GM21423 (cell line): ENCODE measurements around the gene SETX.
"Not testable (repeated sequence)": the region's sequence is repeated elsewhere in the genome, so short reads cannot be mapped to it uniquely, and the experiment has no call there.

Experiments
- ATAC-seq: cut with Tn5 transposase; IDR thresholded peaks from one replicate; pipeline ENCODE4 v1.9.1; 2021; ENCODE audit warnings: mild to moderate bottlenecking, moderate library complexity; ENCODE audit not compliant: unreplicated experiment

SETX gene

DNA sequence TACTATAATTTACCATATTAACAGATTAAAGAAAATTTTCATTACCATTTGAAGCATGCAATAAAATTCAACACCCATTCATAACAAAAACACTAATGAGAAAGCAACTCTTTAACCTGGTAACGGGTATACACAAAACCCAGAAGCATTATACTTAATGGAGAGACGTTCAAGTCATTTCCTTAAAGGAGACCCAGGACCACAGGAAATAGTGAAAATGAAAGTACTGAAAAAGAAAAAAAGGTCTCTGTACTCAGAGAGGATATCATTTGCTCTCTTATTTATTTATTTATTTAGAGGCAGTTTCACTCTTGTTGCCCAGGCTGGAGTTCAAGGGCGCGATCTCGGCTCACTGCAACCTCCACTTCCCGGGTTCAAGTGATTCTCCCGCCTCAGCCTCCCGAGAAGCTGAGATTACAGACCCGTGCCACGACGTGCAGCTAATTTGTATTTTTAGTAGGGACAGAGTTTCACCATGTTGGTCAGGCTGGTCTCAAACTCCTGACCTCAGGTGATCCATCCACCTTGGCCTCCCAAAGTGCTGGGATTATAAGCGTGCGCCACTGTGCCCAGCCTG, 61.6 kb downstream of the SETX start:
- ATAC-seq = no peak

GRCh38 chr9:132288966-132289365, 65.8 kb downstream of the SETX start:
- ATAC-seq = no peak

DNA sequence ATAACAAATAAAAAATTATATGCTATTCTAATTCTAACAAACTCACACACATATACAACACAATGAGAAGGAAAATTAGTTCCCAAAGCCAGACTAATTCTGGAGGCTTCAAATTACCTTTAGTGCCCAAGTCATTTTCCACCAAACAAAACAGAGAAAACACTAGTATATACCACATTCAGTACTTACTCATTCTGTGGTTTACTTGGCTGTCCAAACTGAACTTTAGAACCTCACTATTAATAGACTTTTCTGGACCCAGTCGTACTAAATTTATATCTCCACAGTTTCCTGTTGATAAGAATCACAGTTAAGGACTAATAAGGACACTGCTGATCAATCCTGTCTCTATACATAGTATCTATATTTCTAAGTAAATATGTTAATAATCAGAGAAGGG, 66.4 kb downstream of the SETX start:
- no peak for ATAC-seq

- no peak for ATAC-seq
These were observed 67.5 kb downstream of the SETX start for GRCh38 chr9:132287256-132287760.

- no peak for ATAC-seq
These were observed 70.9 kb downstream of the SETX start for GRCh38 chr9:132283863-132284262.

GRCh38 chr9:132283165-132283564, 71.6 kb downstream of the SETX start:
- ATAC-seq = no peak

DNA sequence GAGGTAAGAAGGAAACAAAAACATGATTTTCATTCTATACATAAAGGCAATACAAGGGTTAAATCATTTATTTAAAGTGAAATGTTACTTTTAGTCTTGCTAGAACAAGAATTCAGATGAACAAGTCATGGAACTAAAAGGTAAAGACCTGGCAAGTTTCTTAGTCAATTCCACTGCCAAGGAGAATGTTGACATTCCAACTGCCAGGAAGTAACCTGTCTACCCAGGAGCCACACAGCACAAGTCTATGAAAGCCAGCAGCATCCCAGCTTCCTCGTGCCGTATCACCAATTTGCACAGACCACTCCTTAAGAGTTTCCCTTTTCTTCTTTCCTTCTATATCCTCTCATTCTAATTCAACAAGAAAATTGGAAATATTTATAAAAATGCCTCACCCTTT, 79.9 kb downstream of the SETX start:
- no peak for ATAC-seq

- ATAC-seq = not testable (repeated sequence)
These were observed 84.9 kb downstream of the SETX start for GRCh38 chr9:132269704-132270516.

DNA sequence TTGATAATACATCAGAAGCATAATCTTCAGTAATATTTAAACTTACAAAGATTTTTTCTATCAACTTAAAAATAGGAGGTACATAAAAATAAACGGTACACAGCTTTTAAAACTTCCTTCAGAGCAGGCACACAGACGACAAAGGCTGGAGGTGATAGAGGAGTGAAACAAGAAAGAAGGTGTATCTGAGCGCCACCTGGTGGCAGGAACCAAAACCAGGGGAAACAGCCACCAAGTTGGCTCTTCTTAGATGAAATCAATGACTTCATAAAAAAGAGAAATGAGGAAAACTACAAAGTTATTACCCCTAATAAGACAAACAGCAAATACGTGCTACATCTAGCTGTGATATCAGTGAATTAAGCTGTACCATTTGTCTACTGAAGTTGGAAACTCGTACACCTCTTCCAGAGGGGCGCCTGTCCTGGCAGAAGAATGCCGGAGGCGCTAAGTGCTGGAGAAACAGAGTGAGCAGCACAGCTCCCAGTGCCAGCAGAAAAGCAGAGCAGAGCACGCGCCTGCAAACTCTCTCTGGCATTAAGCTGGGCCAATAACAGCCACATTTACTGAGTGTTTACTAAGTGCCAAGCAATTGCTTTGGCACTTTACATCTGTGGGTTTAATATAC, 85.9 kb downstream of the SETX start:
- no peak for ATAC-seq

DNA sequence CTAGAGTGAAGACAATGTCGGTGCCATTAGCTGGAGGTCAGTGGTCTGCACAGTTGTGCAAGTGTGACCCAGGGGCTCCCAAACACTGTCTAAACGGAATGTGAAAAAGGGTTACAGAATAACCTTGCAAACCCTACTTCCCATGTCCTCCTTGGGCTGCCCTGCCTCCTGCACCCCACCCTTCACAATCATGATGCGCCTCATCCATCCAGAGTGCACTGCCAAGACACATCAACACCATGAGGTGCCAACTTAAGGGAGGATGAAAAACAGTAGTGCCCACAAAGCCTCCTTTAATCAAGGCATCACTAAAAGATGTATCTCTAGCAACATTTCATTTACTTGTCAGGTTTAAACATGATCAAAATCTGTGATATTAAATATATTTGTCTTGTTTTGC, 87.1 kb downstream of the SETX start:
- no peak for ATAC-seq

DNA sequence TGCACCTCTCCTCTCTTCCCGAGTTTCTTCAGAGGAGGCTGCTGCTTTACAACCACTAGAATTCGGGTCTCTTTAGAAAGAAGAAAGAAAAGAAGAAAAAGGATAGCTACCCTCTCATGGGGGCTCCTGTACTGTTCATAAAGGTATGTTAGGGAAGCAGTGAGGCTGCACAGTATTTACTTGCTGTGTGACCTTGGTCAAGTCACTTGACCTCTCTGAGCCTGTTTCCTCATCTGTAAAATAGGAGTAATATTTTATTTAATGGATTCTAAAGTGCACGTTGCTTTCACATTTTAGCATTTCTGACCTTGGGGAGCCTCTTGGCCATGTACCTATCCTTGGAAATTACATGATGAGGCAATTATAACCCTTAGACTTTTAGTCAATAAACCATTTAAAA, 88.8 kb downstream of the SETX start:
- no peak for ATAC-seq

GRCh38 chr9:132260846-132261245, 93.9 kb downstream of the SETX start:
- no peak for ATAC-seq

DNA sequence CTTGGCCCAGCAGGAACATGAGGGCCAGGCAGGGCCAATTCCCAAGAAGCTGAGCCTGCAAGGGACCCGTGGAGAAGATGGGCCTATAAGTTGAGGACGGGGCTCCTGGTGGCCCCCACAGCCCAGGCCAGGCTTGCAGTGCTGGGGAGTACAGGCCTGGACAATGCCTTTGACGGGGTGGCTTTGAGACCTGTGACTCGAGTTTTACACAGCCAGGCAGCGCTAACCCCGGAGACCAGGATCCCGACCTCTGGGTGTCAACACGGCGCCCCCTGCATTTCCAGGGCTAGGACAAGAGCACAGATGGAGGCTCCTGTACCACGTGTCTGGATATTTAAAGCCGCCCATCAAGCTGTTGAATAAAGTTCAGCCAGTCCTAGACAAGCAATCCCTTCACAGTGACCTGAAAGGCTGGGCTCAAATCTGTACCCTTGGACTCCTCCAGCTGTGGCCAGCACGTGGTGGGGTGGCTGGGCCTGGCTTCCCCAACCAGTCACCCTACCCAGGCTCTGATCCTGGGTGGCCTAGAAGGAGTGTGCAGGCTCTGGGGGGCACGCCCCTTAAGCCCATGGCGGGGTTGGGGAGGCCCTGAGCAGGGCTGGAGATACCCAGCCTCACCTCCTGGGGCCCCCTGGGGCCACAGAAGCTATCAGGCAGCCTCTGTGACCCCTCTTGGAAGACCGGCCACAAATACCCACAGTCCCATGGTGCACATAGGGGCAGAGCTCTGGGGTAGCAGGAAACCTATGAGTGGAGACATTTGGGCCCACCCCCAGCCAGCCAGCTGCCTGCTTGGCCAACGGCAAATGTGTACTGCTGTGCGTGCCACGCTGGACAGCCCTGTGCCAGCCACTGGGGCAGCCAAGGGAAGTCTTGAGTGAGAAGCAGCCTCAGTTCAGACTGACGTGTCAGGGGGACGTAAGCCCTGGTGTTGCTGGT, 104.2 kb downstream of the SETX start:
- no peak for ATAC-seq

DNA sequence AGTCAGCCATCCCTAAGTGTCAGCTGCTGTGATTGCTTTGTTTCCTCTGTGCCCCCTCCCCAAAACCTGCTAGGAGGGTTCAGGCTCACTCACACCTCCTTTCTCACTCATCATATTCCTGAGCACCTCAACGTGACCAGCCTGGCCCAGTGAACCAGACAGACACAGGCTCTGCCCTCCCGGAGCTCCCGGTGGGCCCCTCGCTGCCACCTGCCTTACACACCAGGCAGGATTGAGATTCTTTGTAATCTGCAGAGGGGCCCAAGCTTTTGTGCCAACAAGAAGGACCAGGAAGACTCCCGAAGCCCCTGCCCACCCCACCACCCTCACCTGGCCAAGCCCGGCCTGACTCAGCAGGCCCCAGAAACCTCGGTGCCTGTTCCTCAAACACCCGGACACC, 105.1 kb downstream of the SETX start:
- ATAC-seq = no peak

- ATAC-seq = no peak
These were observed 105.7 kb downstream of the SETX start for GRCh38 chr9:132249123-132249522.

- no peak for ATAC-seq
These were observed 106.8 kb downstream of the SETX start for GRCh38 chr9:132247942-132248341.

- ATAC-seq = no peak
These were observed 109.3 kb downstream of the SETX start for GRCh38 chr9:132245465-132245864.

DNA sequence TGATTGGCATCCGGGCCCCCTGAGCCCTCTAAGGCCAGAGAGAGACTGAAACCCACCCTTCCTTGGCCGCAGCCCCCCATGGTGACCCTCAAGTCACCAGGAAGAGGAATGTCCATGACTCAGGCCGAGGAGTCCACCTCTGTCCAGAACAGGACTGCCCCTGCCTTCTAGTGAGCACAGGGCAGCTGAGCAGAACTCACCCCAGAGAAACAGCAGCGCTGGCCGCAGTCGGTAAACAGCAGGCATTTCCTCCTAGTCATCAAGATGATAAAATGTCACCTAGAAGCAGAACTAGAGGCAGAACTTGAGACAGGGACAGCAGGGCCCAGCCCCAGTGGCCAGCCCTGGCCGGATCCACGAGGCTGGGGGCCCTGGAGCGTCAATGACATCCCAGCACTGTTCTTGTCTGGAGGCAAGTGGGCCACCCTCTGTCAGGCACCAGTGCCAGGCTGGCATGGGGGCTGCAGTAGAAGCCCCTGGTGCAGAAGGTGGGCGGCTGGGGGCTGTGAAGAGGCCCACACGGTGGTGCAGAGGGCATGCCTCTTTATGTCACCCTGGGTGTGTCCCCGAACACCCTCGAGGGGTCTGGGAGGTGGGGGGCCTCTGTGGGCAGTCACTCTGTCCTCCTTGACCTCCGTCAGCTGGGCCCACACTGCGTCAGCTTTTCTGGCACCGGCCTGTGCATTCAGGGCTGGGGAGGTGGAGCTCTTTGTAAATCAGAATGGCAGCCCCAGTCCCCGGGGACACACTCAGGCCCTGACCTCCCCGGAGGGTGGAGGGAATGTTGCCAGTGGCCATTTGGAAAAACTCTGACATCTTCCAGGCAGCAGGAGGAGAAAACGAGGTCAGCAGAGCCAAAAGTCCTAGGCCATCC, 110.0 kb downstream of the SETX start:
- no peak for ATAC-seq

- ATAC-seq = no peak
These were observed 111.4 kb downstream of the SETX start for GRCh38 chr9:132243156-132244074.
